ENCODE results near the gene SPACA4. TPM values are rescaled to one million over a fixed set of nuclear protein-coding genes. Genes with fewer than 3 reads are reported as not detected.
A peak's percentile ranks its signal among the peaks of the same experiment; 100 is the strongest.

SPACA4 gene
- total and polyA plus RNA-seq, 9 of the 15 experiments (the other 6 are each of a cell fraction or from before 2014, with no cell fraction given): not detected

DNA sequence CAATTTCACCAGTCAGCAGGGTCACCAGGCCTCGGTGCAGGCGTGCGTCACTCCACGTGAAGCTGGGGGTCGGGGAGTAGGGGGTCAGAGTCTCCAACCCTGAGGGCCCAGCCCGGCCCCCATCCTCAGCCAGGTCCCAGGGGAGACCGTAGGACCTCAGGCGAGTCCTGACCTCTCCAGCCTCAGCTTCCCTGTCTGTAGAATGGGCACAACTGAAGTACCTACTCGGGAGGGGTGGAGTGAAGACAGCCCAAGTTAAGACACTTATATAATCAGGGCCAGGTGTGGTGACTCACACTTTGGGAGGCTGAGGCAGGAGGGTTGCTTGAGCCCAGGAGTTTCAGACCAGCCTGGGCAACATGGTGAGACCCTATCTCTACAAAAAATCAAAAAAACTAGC is 2.7 kb upstream of the SPACA4 start:
- TF ChIP-seq CBX3 (IDR thresholded peaks at IDR 0.05; ENCODE audit: borderline replicate concordance in 1 of 2, low read length in 2 of 2) (0 out of 3 replicates have a peak, but pooled peaks of 1 of the 2 experiments have one; percentile 36), SMARCA5 (IDR thresholded peaks at IDR 0.05) (0 out of 2 replicates have a peak, but pooled peaks have one; percentile 54), ESRRA (IDR thresholded peaks at IDR 0.05; ENCODE audit: borderline replicate concordance, low read depth) (peak; percentile 47; the same call in 1 of the 2 replicates), PHF20 (IDR thresholded peaks at IDR 0.05; ENCODE audit: partially characterized antibody) (peak; percentile 52), NR3C1 (CRISPR knock-in tag; IDR thresholded peaks at IDR 0.05) (no peak), RBM25 (IDR thresholded peaks at IDR 0.05; ENCODE audit: low read depth, low read length, severe bottlenecking) (peak; percentile 82), ZNF121 (CRISPR knock-in tag; conservative IDR thresholded peaks at IDR 0.05) (peak; percentile 79), CCNT2 (IDR thresholded peaks at IDR 0.05; ENCODE audit: borderline replicate concordance, extremely low read depth, insufficient read length, low read depth, low read length) (no peak), KDM1A (IDR thresholded peaks at IDR 0.05) (peak; percentile 72 to 79), SRSF7 (optimal IDR thresholded peaks at IDR 0.05; ENCODE audit: low read depth, low read length) (no peak), ADNP (tag; IDR thresholded peaks at IDR 0.05) (peak; percentile 70), RCOR1 (IDR thresholded peaks at IDR 0.05; ENCODE audit: borderline replicate concordance in 1 of 2, low read depth in 2 of 2, low read length in 2 of 2) (peak in 1 of 2 experiments; percentile 49; a peak in 1 of 4 replicates), ZNF354B (CRISPR knock-in tag; IDR thresholded peaks at IDR 0.05) (no peak), CBX1 (IDR thresholded peaks at IDR 0.05; ENCODE audit: low read depth) (0 out of 2 replicates have a peak, but pooled peaks have one; percentile 66), PTBP1 (IDR thresholded peaks at IDR 0.05; ENCODE audit: low read depth, low read length) (0 out of 2 replicates have a peak, but pooled peaks have one; percentile 43), BCOR (IDR thresholded peaks at IDR 0.05) (peak; percentile 93), CHD4 (IDR thresholded peaks at IDR 0.05; ENCODE audit: insufficient read depth, insufficient replicate concordance, low read depth, low read length, poor library complexity, severe bottlenecking) (peak; percentile 80), STAG1 (CRISPR knock-in tag; IDR thresholded peaks at IDR 0.05; ENCODE audit: borderline replicate concordance) (0 out of 2 replicates have a peak, but pooled peaks have one; percentile 13), ELK3 (CRISPR knock-in tag; IDR thresholded peaks at IDR 0.05) (no peak), ZNF76 (CRISPR knock-in tag; IDR thresholded peaks at IDR 0.05; ENCODE audit: borderline replicate concordance) (no peak)
- POLR2A ChIA-PET: interaction anchor here (0.6 kb wide), 1 partner anchor 15 kb away, joined by 3 read pairs; no protein-coding TSS in a partner anchor
- CTCF ChIA-PET (ENCODE audit: low intra/inter-chr PET ratio): no interaction called here
- H3K4me3 ChIP-seq: no peak overlapping the region
- no peaks in the 10 kb centered on the region; the same call in 1 of the 2 replicates for H4K20me1 ChIP-seq (replicated peaks; ENCODE audit: control insufficient read depth, insufficient read depth, low read length)
- H2AFZ ChIP-seq (ENCODE audit: low read depth, low read length): no peak overlapping the region
- no peak overlapping the region for H3K27ac ChIP-seq (ENCODE audit: extremely low read depth, low read depth, low read length)
- in situ Hi-C loops (cut with MboI): no loop called here
- FAIRE-seq (no peak), DNase-seq (ENCODE audit: extremely low read depth in 1 of 4, low spot score in 3 of 4) (no peak), ATAC-seq (no peak)
- H3K9me1 ChIP-seq (ENCODE audit: control insufficient read depth, insufficient read depth, low read length): no peaks in the 10 kb centered on the region
- peaks cover 0 to 35% of the 10 kb centered on the region in 2 experiments; a peak in 2 of 5 replicates for H3K4me1 ChIP-seq (replicated peaks in 1 of 2; ENCODE audit: control insufficient read depth in 2 of 2, insufficient read depth in 2 of 2, low read length in 2 of 2)
- intact Hi-C loops (cut with micrococcal nuclease): no loop called here
- no peak overlapping the region for H3K9ac ChIP-seq (ENCODE audit: insufficient read depth in 1 of 2, low read depth in 2 of 2, low read length in 2 of 2)
- peaks cover 0 to 4% of the 10 kb centered on the region in 2 experiments; a peak in 1 of 5 replicates for H3K27me3 ChIP-seq (ENCODE audit: control insufficient read depth in 2 of 2, insufficient read depth in 2 of 2, low read length in 2 of 2)
- H3K9me3 ChIP-seq (replicated peaks; ENCODE audit: control insufficient read depth, insufficient read depth, low read depth, low read length): no peaks in the 10 kb centered on the region
- no peaks in the 10 kb centered on the region for H3K36me3 ChIP-seq (ENCODE audit: control insufficient read depth, insufficient read depth, low read length)
- WGBS (ENCODE audit: insufficient coverage, low coverage, missing lambda C conversion rate): 40% methylated on average over 8 of the region's 9 CpGs
- BruUV-seq (replicated peaks): no TSS peak
- H3K79me2 ChIP-seq (ENCODE audit: control insufficient read depth, insufficient read depth, low read length): no peaks in the 10 kb centered on the region
- H3K4me2 ChIP-seq (ENCODE audit: insufficient read depth, low read length): no peak overlapping the region
